AG04450 (cell line): ENCODE results near the gene MPZL2. TPM values are rescaled to one million over a fixed set of nuclear protein-coding genes. Genes with fewer than 3 reads are reported as not detected.

Experiments used
- CTCF ChIA-PET: fragments of 300-600, 350-600 bp; formaldehyde crosslinking; extraction: SDS; loops from one replicate; lab custom pipeline; 2022; ENCODE audit warnings: antibody characterized with exemption, inconsistent platforms; lab: Charles Lee
- POLR2A ChIA-PET: fragments of 350-600 bp; formaldehyde crosslinking; extraction: SDS; loops from one replicate; lab custom pipeline; 2021; ENCODE audit warnings: antibody characterized with exemption, inconsistent platforms; lab: Yijun Ruan, JAX
- DNase-seq: peaks from one replicate; pipeline ENCODE4 v3.0.0-alpha.2; 2011; ENCODE audit warnings: low read depth, low spot score
- H3K27ac ChIP-seq: one replicate; pipeline ENCODE4 v1.5.1; 2012; ENCODE audit warnings: low read depth, low read length, control low read depth
- H3K27me3 ChIP-seq: one replicate; pipeline ENCODE4 v1.6.0; 2012; ENCODE audit warnings: low read length; ENCODE audit not compliant: control insufficient read depth, insufficient read depth
- H3K4me3 ChIP-seq: 2 replicates; pipeline ENCODE4 v1.5.1; 2011; ENCODE audit warnings: mild to moderate bottlenecking, low read depth, low read length, control low read depth
- H3K9me3 ChIP-seq: 2 replicates; pipeline ENCODE4 v1.5.1; 2012; ENCODE audit warnings: low read length; ENCODE audit not compliant: control insufficient read depth, insufficient read depth
- polyA plus RNA-seq: library from polyadenylated mRNA; depleted of rRNA; stranded (reverse); fragments of >200 nt; gene quantifications from 2 replicates; pipeline ENCODE4 v1.2.3, GENCODE V29; 2011
- TF ChIP-seq, protein P1 (sequence below): IDR thresholded peaks from 2 replicates; pipeline ENCODE4 v1.5.1; 2011; ENCODE audit warnings: low read depth, low read length, control low read depth, inconsistent platforms

MPZL2 gene
- polyA plus RNA-seq, 1 experiment = not detected

DNA sequence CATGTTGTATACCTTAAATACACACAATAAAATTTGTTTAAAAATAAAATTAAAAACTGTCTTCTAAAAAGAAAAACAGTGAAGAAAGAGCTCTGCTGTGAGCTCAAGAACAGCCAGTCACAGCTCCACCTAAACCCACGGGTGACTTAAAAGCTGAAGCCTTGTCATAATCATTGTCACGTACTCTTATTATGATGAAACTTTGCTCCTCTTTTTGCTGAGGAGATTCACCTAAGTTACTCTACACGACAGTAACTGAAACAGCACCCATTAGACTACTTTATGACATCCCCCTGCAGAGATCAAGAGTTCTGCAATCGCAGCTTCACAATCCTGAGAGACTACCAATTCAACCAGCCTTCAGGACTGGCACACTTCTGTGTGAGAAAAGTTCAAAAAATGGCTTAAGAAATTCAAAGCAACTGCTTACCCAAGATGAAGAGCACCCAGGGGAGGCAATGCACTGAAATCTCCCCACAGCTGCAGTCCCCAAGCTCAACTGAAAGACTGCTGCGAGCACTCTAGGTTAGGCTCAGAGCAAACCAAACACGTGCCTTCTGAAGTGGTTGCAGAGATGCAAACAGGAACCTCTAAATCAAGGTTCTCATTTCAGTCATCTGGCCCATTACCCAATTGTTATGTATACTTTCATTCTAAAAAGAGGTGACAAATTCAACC is 39.4 kb downstream of the MPZL2 start, which contains the start of gene JAML:
JAML (minus strand) TSS at position 501 of the 678 bp plus-strand sequence. CDS start 10,145 bp downstream, outside the sequence.
- CTCF ChIA-PET = interaction anchor here (1.0 to 1.3 kb wide), 2 partner anchors 26 to 171 kb away, joined by 3 to 5 read pairs; no protein-coding TSS in a partner anchor
- Histone ChIP-seq H3K27me3 (peaks cover 9% of the 10 kb centered on the region), H3K9me3 (no peaks in the 10 kb centered on the region), H3K4me3 (no peak within 1 kb of the TSS), H3K27ac (no peak within 1 kb of the TSS)
- POLR2A ChIA-PET = no interaction called here
- DNase-seq = no peak
- TF ChIP-seq, protein P1, sequence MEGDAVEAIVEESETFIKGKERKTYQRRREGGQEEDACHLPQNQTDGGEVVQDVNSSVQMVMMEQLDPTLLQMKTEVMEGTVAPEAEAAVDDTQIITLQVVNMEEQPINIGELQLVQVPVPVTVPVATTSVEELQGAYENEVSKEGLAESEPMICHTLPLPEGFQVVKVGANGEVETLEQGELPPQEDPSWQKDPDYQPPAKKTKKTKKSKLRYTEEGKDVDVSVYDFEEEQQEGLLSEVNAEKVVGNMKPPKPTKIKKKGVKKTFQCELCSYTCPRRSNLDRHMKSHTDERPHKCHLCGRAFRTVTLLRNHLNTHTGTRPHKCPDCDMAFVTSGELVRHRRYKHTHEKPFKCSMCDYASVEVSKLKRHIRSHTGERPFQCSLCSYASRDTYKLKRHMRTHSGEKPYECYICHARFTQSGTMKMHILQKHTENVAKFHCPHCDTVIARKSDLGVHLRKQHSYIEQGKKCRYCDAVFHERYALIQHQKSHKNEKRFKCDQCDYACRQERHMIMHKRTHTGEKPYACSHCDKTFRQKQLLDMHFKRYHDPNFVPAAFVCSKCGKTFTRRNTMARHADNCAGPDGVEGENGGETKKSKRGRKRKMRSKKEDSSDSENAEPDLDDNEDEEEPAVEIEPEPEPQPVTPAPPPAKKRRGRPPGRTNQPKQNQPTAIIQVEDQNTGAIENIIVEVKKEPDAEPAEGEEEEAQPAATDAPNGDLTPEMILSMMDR = no peak

DNA sequence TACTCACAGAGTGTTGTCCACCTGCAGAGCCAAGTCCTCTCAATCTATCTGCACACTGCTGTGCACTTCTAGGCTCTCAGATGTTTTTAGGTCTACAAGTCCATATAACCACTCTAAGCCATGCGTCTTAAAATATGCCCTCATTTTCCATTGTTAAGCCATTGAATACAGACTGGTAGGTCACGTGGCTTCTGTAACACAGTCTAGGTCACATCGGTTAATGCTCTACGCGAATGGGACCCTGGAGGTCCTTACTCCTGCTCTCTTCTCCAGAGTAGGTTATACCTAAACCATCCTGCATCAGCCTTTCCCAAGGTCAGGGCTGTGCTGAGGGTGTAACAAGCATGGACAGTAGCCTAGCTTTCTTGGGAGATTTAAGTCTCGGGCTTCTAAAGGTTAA is 40.1 kb downstream of the MPZL2 start:
- no peak for DNase-seq
- TF ChIP-seq, protein P1 = no peak
- H3K27ac ChIP-seq = no peak overlapping the region
- H3K4me3 ChIP-seq = no peak overlapping the region
- peaks cover 9% of the 10 kb centered on the region for H3K27me3 ChIP-seq
- no peaks in the 10 kb centered on the region for H3K9me3 ChIP-seq
- ChIA-PET CTCF (interaction anchor here (1.0 to 1.3 kb wide), 2 partner anchors 26 to 171 kb away, joined by 3 to 5 read pairs; no protein-coding TSS in a partner anchor), POLR2A (no interaction called here)

DNA sequence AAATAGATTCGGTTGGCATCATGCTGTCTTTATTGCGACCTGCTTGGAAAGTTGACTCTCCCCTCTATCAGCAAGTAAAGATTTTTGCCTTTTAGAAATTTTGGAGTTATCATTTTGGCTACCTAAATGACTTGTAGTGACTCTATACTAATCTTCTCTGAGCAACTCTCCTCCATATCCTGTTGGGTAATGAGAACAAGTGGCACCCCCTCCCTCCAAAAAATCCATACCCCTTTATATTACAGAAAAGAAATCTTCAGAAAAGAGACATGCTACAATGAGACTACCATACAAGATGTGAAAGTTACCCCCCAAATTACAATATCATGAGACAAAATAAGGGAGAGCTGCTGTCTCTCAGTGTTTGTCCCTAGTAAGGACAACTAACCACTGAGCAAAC is 40.5 kb downstream of the MPZL2 start:
- Histone ChIP-seq H3K27ac (no peak overlapping the region), H3K27me3 (peaks cover 9% of the 10 kb centered on the region), H3K4me3 (no peak overlapping the region), H3K9me3 (no peaks in the 10 kb centered on the region)
- TF ChIP-seq, protein P1 = no peak
- ChIA-PET POLR2A (no interaction called here), CTCF (interaction anchor here (1.3 kb wide), 1 partner anchor 25 kb away, joined by 5 read pairs; no protein-coding TSS in a partner anchor)
- DNase-seq = no peak

DNA sequence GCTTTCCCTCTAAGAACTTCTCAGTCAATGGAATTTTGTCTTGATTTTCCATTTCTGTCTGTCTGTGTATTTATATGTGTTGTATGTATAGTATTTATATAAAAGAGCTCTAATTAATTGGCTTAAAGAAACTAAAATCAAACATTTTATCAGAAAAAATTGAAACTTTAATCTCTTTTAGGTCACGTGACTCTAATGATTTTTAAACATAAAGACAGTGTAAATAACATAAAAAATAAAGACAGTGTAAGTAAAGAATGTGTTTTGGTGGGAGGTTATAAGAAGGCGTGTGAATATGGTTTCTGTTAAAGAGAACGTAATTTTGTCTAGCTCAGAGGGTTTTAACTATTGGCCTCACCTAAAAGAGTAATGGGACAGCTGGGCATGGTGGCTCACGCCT is 41.7 kb downstream of the MPZL2 start:
- H3K4me3 ChIP-seq = no peak overlapping the region
- TF ChIP-seq, protein P1 = no peak
- H3K27ac ChIP-seq = no peak overlapping the region
- no peaks in the 10 kb centered on the region for H3K9me3 ChIP-seq
- peaks cover 9% of the 10 kb centered on the region for H3K27me3 ChIP-seq
- no peak for DNase-seq
- POLR2A ChIA-PET = no interaction called here
- CTCF ChIA-PET = interaction anchor here (1.2 kb wide), 1 partner anchor 24 kb away, joined by 10 read pairs; no protein-coding TSS in a partner anchor

DNA sequence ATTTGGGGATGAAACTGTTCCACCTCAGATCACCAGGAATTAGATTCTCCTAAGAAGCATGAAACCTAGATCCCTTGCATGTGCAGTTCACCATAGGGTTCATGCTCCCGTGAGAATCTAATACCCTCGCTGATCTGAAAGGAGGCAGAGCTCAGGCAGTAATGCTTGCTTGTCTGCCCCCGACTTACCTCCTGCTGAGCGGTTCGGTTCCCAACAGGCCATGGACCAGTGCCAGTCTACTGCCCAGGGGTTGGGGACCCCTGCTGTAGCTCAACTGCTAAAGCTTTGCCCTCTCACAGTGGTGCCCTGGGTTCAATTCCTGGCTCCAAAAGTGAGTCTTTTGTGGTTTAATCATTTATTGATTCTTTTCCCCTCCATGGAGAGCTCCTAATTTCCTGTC is 42.7 kb downstream of the MPZL2 start:
- H3K27me3 ChIP-seq = peaks cover 11% of the 10 kb centered on the region
- H3K27ac ChIP-seq = no peak overlapping the region
- H3K9me3 ChIP-seq = no peaks in the 10 kb centered on the region
- TF ChIP-seq, protein P1 = no peak
- H3K4me3 ChIP-seq = no peak overlapping the region
- CTCF ChIA-PET = no interaction called here
- no peak for DNase-seq
- POLR2A ChIA-PET = no interaction called here
